NCI-H510A (cell line): Measurements from ENCODE around the gene ORC1.

Experiments
- DNase-seq: peaks from one replicate; lab custom pipeline; 2025; lab: John Stamatoyannopoulos, UW

ORC1 gene

DNA sequence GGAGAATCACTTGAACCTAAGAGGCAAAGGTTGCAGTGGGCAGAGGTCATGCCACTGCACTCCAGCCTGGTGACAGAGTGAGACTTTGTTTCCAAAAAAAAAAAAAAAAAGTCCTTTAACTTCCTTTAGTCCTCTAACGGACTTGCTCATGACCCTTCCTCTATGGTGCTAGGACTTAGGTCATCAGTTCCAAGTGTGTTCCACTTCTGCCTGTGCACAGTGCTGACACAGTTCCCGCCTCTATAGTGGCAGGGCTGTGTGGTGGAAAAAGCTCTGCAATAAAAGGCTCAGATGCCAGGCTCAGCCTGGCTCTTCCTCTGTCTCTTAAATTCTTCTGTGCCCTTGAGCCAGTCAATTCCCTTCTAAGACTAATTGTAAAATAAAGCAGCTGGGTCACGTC, 60.2 kb downstream of the ORC1 start:
- DNase-seq = no peak

DNA sequence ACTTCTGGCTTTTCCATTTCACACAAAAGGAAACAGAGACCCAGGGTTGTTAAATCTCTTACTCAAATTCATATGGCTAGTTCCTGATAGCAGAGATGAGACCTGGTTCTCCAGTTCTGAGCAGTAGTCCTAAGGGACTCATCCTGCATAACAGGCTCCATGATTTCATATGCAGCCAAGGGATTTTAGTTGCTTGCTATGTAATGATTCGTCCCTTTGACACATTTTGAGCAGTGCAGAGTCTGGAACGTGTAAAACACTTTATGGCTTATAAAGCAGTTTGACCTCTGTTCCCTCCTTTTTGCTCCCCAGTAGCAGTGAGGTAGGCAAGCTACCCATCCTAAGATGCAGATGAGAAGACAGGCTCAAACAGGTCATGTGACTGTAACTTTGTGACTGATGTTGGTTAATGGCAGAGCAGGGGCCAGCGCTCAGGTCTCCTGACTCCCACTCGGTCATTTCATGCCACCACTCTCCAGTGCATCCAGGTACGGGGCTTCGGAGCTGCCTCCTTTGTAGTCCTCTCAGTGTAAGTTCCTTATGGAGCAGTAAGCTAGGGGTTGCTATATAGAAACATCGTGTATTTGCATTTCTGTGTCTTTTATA, 62.5 kb downstream of the ORC1 start:
- DNase-seq = no peak

DNA sequence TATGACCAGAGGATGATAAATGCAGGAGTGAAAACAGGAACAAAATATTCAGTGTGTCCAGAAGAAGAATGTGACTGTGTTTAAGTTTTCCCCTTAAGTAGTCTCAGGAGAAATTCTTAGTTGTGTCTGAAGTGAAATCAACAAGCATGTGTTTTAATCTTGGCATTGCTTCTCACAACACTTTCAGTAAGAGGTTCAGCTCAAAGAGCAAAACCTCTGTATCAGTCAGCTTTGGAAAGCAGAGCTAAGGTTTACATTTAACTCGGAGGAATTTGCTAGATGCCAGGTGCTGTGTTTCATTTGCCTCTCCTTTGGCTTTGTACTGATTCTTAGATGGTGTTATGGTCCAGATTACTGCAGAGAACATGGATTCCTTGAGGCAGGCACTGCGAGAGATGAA, 66.8 kb downstream of the ORC1 start:
- DNase-seq = no peak

DNA sequence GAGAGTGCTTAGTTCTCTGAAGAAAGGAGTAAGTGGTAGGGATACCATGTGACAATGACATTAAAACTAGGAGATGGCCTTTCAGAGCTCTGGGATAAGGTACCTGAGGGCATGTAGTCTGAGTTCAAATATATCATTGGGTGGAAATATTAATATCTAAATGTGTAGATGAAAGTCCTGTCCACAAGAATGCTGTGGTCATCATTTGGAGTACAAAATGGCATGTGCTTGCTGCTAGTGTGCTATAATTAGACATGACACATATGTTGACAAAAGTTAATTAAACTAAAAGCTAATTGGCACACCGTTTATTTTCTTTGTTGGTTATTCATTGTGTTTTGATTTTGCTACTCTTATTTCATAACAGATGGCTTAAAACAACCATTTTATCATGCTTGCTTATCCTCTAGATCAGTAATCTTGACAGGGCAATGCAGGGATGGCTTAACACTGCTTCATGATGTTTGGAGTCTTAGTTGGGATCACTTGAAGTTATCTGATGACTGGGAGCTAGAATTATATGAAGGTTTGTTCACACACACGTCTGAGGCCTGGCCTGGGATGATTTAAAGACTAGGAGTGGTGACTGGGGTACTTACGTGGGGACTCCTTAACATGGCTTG, 69.2 kb downstream of the ORC1 start:
- DNase-seq = no peak

DNA sequence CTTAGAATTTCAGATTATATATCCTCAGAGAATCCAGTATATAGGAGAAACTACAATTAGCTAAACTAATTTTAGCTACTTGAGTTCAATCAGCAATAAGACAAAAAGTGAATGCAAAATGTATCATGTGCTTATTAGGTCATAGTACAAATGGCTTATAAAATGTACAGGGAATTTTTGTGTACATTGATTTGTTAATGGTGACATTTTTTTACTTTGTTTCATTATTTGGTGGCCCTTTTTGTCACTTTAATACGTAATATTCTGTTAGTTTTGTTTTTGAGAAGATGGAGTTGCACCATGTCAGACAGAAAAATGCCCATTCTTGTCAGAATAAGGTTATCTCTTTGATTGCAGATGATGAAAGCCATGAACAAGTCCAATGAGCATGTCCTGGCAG, 71.8 kb downstream of the ORC1 start:
- DNase-seq = no peak

DNA sequence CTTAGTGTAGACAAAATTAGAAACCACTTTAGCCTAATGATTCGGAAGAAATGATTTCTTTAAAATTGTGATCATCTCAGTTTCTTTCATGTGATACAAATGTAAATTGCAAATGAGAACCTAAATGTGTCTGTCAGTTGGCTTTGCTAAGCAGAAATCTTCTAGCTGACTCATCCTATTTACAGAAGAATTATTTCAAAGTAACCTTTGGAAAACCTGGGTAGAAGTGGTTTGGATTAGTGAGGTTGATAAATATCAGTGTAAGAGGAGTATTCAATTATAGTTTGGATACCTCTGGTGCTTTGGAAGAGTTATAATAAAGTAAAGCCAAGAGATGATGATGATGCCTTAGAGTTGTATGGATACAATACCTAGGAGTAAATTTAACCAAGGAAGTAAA, 75.6 kb downstream of the ORC1 start:
- no peak for DNase-seq

DNA sequence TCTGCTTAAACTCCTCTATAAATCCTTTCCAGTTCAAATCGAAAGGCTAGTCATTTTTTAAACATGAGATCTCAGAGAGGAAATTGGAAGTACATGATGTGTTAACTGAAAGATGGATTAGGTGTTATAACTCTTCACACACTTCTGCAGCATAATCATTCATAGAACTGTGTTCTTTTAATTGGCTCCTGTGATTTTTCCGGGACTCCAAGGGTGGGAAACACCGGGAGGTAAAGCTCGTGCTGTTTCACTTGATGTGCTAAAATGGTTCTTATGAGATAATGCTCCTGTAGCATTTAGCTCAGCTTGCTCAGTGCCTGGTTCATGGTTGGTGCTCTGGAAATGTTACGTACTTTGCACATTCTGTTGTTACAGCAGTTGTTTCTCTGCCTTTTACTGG, 78.4 kb downstream of the ORC1 start:
- DNase-seq = no peak

DNA sequence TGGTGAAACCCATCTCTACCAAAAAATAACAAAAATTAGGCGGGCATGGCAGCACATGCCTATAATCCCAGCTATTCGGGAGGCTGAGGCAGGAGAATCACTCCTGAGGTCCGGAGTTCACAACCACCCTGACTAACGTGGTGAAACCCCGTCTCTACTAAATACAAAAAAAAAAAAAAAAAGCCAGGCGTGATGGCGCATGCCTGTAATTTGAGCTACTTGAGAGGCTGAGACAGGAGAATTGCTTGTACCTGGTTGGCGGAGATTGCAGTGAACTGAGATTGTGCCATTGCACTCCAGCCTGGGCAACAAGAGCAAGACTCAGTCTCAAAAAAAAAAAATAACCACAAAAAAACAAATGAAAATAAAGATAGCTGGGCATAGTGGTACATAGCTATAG, 80.5 kb downstream of the ORC1 start:
- peak; percentile 22 for DNase-seq
